K562 (cell line): ENCODE measurements around the gene STK11. TPM values are rescaled to one million over a fixed set of nuclear protein-coding genes. Genes with fewer than 3 reads are reported as not detected.

Experiments
- BRD4 ChIP-seq: fragments of 200-600 bp; sonication (generic); IDR thresholded peaks from 2 replicates; pipeline ENCODE4 v1.6.1; 2017; ENCODE audit warnings: inconsistent platforms
- EP400 ChIP-seq: fragments of 450-650 bp; IDR thresholded peaks from 2 replicates; pipeline ENCODE4 v1.6.1; 2017; ENCODE audit warnings: antibody characterized with exemption, mild to moderate bottlenecking, moderate library complexity
- FIP1L1 ChIP-seq: fragments of 200-400 bp; formaldehyde crosslinking; IDR thresholded peaks from 2 replicates; pipeline ENCODE4 v1.6.1; 2018; ENCODE audit warnings: mild to moderate bottlenecking, low read depth, low read length; ENCODE audit not compliant: poor library complexity, severe bottlenecking
- GATAD2A ChIP-seq: fragments of 450-650 bp; IDR thresholded peaks from 2 replicates; pipeline ENCODE4 v1.6.1; 2017
- GTF2E2 ChIP-seq: fragments of 200-800 bp; sonication (Bioruptor generic); IDR thresholded peaks from 2 replicates; pipeline ENCODE4 v1.6.1; 2016; ENCODE audit warnings: missing genetic modification characterization, missing compliant biosample characterization
- HMG20A ChIP-seq: fragments of 450-650 bp; formaldehyde crosslinking; conservative IDR thresholded peaks from 2 replicates; pipeline ENCODE4 v1.4.0; 2020; ENCODE audit warnings: mild to moderate bottlenecking, mixed read lengths
- HNRNPK ChIP-seq: fragments of 200-400 bp; formaldehyde crosslinking; IDR thresholded peaks from one replicate; pipeline ENCODE4 v1.6.1; 2018; ENCODE audit warnings: mild to moderate bottlenecking, low read depth, low read length; ENCODE audit not compliant: poor library complexity, severe bottlenecking
- HNRNPLL ChIP-seq: fragments of 200-400 bp; formaldehyde crosslinking; IDR thresholded peaks from 2 replicates; pipeline ENCODE4 v1.6.1; 2017; ENCODE audit warnings: low read length, low read depth, mild to moderate bottlenecking; ENCODE audit not compliant: poor library complexity, severe bottlenecking
- MCM7 ChIP-seq, 2 experiments: fragments of 450-650 bp; IDR thresholded peaks; 2 replicates each; pipeline ENCODE4 v1.6.1; 2016 to 2018
- MTA3 ChIP-seq: fragments of 450-650 bp; formaldehyde crosslinking; IDR thresholded peaks from 2 replicates; pipeline ENCODE4 v1.6.1; 2017; ENCODE audit warnings: mild to moderate bottlenecking, borderline replicate concordance
- MYC ChIP-seq, 2 experiments: fragments of 250-450 bp in 1 of 2; sonication (Bioruptor Pico) in 1 of 2; IDR thresholded peaks; 2 replicates each; pipeline versions ENCODE4 v1.5.1 to v1.6.1; 2012 to 2021; ENCODE audit warnings: low read depth in 2 of 2, borderline replicate concordance in 1 of 2, improper control_type of control experiment in 1 of 2, low read length in 1 of 2, mild to moderate bottlenecking in 1 of 2, moderate library complexity in 1 of 2
- PHF21A ChIP-seq: fragments of 450-650 bp; IDR thresholded peaks from 2 replicates; pipeline ENCODE4 v1.6.1; 2017; ENCODE audit warnings: low read depth, borderline replicate concordance
- SMC3 ChIP-seq: conservative IDR thresholded peaks from 2 replicates; pipeline ENCODE4 v1.6.1; 2011; ENCODE audit warnings: low read depth, low read length, improper control_type of control experiment; ENCODE audit not compliant: insufficient read depth
- TARDBP ChIP-seq: fragments of 450-650 bp; IDR thresholded peaks from 2 replicates; pipeline ENCODE4 v1.6.1; 2016
- TRIM24 ChIP-seq, 2 experiments: fragments of 450-650 bp; IDR thresholded peaks; 2 replicates each; pipeline ENCODE4 v1.6.1; 2016
- ZBTB8A ChIP-seq: fragments of 450-650 bp; IDR thresholded peaks from 2 replicates; pipeline ENCODE4 v1.6.1; 2018; ENCODE audit warnings: mild to moderate bottlenecking, moderate library complexity; ENCODE audit not compliant: partially characterized antibody
- ZNF561 ChIP-seq: fragments of 450-650 bp; formaldehyde crosslinking; conservative IDR thresholded peaks from 2 replicates; pipeline ENCODE4 v1.4.0; 2020; ENCODE audit warnings: mild to moderate bottlenecking, moderate library complexity
- polyA plus RNA-seq, 8 experiments: library from polyadenylated mRNA; depleted of rRNA in 4 of 8; stranded (reverse) in 5 of 8; unstranded in 3 of 8; fragments of >200 nt; fragmentation: Nextera tagmentation in 2 of 8; fragmentation: Illumina TruSeq in 1 of 8; extraction: Ambion mirVana in 2 of 8; extraction: Trizol in 1 of 8; gene quantifications; 2 replicates each; pipeline versions ENCODE4 v1.2.1 to v1.2.3, GENCODE V29; 2011 to 2014; ENCODE audit warnings: inconsistent platforms in 1 of 8, missing spikeins in 1 of 8
- total RNA-seq, 7 experiments: library from RNA; depleted of rRNA in 6 of 7; stranded (reverse); fragments of >200 nt in 6 of 7; fragmentation: Illumina TruSeq in 2 of 7; extraction: Trizol in 2 of 7; gene quantifications; 2 replicates each; pipeline versions ENCODE4 v1.2.1 to v1.2.3, GENCODE V29; 2011 to 2021; ENCODE audit warnings: low replicate concordance in 1 of 7
- TF ChIP-seq, protein P1 (sequence below): fragments of 250-450 bp; sonication (Bioruptor Pico); IDR thresholded peaks from 2 replicates; pipeline ENCODE4 v1.4.0; 2020; ENCODE audit warnings: mild to moderate bottlenecking, moderate library complexity
- TF ChIP-seq, protein P2 (sequence below): sonication (generic); formaldehyde crosslinking; IDR thresholded peaks from 2 replicates; pipeline ENCODE4 v1.8.0; 2022; ENCODE audit warnings: mild to moderate bottlenecking, missing genetic modification reagents
- TF ChIP-seq, protein P3 (sequence below): sonication (generic); formaldehyde crosslinking; IDR thresholded peaks from 2 replicates; pipeline ENCODE4 v1.8.0; 2022; ENCODE audit warnings: mild to moderate bottlenecking, missing genetic modification reagents
- TF ChIP-seq, protein P4 (sequence below), 2 experiments: fragments of 250-450 bp in 1 of 2; fragments of 450-650 bp in 1 of 2; sonication (Bioruptor Pico) in 1 of 2; IDR thresholded peaks; 2 replicates each; pipeline versions ENCODE4 v1.6.1 to v1.8.0; 2016 to 2021; ENCODE audit warnings: mild to moderate bottlenecking in 2 of 2, moderate library complexity in 2 of 2, missing compliant biosample characterization in 1 of 2, missing genetic modification characterization in 1 of 2

STK11 gene
- total and polyA plus RNA-seq, 9 of the 15 experiments (the other 6 are each of a cell fraction or from before 2014, with no cell fraction given) = 0.15 to 96.5 (median 31.7) TPM

DNA sequence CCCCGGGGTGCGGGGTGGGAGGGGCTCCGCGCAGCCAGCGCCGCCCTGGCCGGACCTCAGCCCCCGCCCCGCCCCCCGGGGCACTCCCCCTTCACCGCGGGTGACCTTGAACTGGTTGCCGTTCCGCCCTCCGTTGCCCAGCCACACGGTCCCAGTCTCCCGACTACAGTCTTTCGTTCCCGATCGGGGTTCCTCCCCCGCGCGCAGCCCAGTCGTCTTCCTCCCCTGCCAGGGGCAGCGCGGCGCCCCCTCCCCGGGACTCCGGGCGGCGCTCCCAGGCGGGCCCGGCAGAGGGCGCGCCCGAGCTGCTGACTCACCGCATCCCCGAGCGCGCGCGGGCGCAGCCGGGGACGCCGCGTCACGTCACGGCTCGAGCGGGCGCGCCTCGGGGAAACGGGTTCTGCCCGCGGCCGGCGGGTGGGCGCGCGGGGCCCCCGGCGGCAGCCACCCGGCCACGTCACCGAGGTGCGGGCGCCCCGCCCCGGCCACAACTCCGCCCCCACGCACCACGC, 43.3 kb downstream of the STK11 start (continued):
- TF ChIP-seq, protein P1, sequence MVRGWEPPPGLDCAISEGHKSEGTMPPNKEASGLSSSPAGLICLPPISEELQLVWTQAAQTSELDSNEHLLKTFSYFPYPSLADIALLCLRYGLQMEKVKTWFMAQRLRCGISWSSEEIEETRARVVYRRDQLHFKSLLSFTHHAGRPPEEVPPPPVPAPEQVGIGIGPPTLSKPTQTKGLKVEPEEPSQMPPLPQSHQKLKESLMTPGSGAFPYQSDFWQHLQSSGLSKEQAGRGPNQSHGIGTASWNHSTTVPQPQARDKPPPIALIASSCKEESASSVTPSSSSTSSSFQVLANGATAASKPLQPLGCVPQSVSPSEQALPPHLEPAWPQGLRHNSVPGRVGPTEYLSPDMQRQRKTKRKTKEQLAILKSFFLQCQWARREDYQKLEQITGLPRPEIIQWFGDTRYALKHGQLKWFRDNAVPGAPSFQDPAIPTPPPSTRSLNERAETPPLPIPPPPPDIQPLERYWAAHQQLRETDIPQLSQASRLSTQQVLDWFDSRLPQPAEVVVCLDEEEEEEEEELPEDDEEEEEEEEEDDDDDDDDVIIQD (CRISPR knock-in tag) = no peak
- TF ChIP-seq TARDBP (peak; percentile 93; the same call in 1 of the 2 replicates), BRD4 (no peak), SMC3 (peak; percentile 37), EP400 (peak; percentile 46; the same call in 1 of the 2 replicates), ZNF561 (CRISPR knock-in tag) (no peak), ZBTB8A (no peak), HMG20A (CRISPR knock-in tag) (no peak), HNRNPLL (no peak), TRIM24 (IDR thresholded peaks at IDR 0.05) (no peak), MCM7 (IDR thresholded peaks at IDR 0.05) (no peak), MYC (IDR thresholded peaks at IDR 0.05; ENCODE audit: low read depth, low read length) (no peak; the same call in 1 of the 2 replicates), MYC (CRISPR knock-in tag; IDR thresholded peaks at IDR 0.05; ENCODE audit: borderline replicate concordance, low read depth) (no peak), MTA3 (0 out of 2 replicates have a peak, but pooled peaks have one; percentile 54), GATAD2A (peak; percentile 58; the same call in 1 of the 2 replicates), FIP1L1 (no peak), PHF21A (peak; percentile 40; the same call in 1 of the 2 replicates), HNRNPK (no peak), GTF2E2 (tag) (no peak)
- TF ChIP-seq, protein P2, sequence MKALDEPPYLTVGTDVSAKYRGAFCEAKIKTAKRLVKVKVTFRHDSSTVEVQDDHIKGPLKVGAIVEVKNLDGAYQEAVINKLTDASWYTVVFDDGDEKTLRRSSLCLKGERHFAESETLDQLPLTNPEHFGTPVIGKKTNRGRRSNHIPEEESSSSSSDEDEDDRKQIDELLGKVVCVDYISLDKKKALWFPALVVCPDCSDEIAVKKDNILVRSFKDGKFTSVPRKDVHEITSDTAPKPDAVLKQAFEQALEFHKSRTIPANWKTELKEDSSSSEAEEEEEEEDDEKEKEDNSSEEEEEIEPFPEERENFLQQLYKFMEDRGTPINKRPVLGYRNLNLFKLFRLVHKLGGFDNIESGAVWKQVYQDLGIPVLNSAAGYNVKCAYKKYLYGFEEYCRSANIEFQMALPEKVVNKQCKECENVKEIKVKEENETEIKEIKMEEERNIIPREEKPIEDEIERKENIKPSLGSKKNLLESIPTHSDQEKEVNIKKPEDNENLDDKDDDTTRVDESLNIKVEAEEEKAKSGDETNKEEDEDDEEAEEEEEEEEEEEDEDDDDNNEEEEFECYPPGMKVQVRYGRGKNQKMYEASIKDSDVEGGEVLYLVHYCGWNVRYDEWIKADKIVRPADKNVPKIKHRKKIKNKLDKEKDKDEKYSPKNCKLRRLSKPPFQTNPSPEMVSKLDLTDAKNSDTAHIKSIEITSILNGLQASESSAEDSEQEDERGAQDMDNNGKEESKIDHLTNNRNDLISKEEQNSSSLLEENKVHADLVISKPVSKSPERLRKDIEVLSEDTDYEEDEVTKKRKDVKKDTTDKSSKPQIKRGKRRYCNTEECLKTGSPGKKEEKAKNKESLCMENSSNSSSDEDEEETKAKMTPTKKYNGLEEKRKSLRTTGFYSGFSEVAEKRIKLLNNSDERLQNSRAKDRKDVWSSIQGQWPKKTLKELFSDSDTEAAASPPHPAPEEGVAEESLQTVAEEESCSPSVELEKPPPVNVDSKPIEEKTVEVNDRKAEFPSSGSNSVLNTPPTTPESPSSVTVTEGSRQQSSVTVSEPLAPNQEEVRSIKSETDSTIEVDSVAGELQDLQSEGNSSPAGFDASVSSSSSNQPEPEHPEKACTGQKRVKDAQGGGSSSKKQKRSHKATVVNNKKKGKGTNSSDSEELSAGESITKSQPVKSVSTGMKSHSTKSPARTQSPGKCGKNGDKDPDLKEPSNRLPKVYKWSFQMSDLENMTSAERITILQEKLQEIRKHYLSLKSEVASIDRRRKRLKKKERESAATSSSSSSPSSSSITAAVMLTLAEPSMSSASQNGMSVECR (CRISPR knock-in tag) = no peak
- TF ChIP-seq, protein P3, sequence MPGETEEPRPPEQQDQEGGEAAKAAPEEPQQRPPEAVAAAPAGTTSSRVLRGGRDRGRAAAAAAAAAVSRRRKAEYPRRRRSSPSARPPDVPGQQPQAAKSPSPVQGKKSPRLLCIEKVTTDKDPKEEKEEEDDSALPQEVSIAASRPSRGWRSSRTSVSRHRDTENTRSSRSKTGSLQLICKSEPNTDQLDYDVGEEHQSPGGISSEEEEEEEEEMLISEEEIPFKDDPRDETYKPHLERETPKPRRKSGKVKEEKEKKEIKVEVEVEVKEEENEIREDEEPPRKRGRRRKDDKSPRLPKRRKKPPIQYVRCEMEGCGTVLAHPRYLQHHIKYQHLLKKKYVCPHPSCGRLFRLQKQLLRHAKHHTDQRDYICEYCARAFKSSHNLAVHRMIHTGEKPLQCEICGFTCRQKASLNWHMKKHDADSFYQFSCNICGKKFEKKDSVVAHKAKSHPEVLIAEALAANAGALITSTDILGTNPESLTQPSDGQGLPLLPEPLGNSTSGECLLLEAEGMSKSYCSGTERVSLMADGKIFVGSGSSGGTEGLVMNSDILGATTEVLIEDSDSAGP (CRISPR knock-in tag) = no peak
- TF ChIP-seq, protein P4, sequence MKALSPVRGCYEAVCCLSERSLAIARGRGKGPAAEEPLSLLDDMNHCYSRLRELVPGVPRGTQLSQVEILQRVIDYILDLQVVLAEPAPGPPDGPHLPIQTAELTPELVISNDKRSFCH (CRISPR knock-in tag; IDR thresholded peaks at IDR 0.05) = no peak
- TF ChIP-seq, protein P4 (tag; IDR thresholded peaks at IDR 0.05) = no peak
